HepG2 (cell line): ENCODE results near the gene WWTR1. TPM values are rescaled to one million over a fixed set of nuclear protein-coding genes. Genes with fewer than 3 reads are reported as not detected.

ENCODE experiments used
- GTF2F1 ChIP-seq: fragments of 150-350 bp; IDR thresholded peaks from 2 replicates; pipeline ENCODE4 v1.6.1; 2014; ENCODE audit warnings: low read length
- NAIF1 ChIP-seq: sonication (generic); formaldehyde crosslinking; IDR thresholded peaks from 2 replicates; pipeline ENCODE4 v1.5.0; 2020; ENCODE audit warnings: mild to moderate bottlenecking, missing genetic modification reagents, borderline replicate concordance
- NR2F6 ChIP-seq, 2 experiments: IDR thresholded peaks; 2 replicates each; pipeline ENCODE4 v1.6.1; 2016; ENCODE audit warnings: antibody characterized with exemption in 1 of 2, mild to moderate bottlenecking in 1 of 2
- RAD21 ChIP-seq: fragments of 450-650 bp; formaldehyde crosslinking; IDR thresholded peaks from 2 replicates; pipeline ENCODE4 v1.5.0; 2020; ENCODE audit warnings: mild to moderate bottlenecking
- RBM39 ChIP-seq: fragments of 200-400 bp; formaldehyde crosslinking; IDR thresholded peaks from one replicate; pipeline ENCODE4 v1.6.1; 2018; ENCODE audit warnings: antibody characterized with exemption, mild to moderate bottlenecking, low read depth, low read length; ENCODE audit not compliant: poor library complexity, severe bottlenecking
- RERE ChIP-seq: IDR thresholded peaks from 2 replicates; pipeline ENCODE4 v1.6.1; 2016; ENCODE audit warnings: low read depth, missing genetic modification reagents, missing compliant biosample characterization
- TAF1 ChIP-seq: sonication (generic); formaldehyde crosslinking; IDR thresholded peaks from 2 replicates; pipeline ENCODE4 v1.4.0; 2020; ENCODE audit warnings: missing genetic modification reagents
- TAF15 ChIP-seq: fragments of 200-400 bp; formaldehyde crosslinking; IDR thresholded peaks from one replicate; pipeline ENCODE4 v1.6.1; 2018; ENCODE audit warnings: mild to moderate bottlenecking, low read depth, low read length; ENCODE audit not compliant: poor library complexity, severe bottlenecking
- TBX3 ChIP-seq: fragments of 450-650 bp; IDR thresholded peaks from 2 replicates; pipeline ENCODE4 v1.6.1; 2017; ENCODE audit warnings: antibody characterized with exemption, mild to moderate bottlenecking, inconsistent platforms, borderline replicate concordance
- ZGPAT ChIP-seq: IDR thresholded peaks from 2 replicates; pipeline ENCODE4 v1.6.1; 2016; ENCODE audit warnings: mild to moderate bottlenecking
- ZMAT3 ChIP-seq: sonication (generic); formaldehyde crosslinking; conservative IDR thresholded peaks from 2 replicates; pipeline ENCODE4 v1.7.0; 2021; ENCODE audit warnings: missing genetic modification reagents
- ZNF138 ChIP-seq: sonication (generic); formaldehyde crosslinking; IDR thresholded peaks from 2 replicates; pipeline ENCODE4 v1.5.0; 2020; ENCODE audit warnings: mild to moderate bottlenecking, low read depth, missing genetic modification reagents
- ZNF230 ChIP-seq: sonication (generic); formaldehyde crosslinking; IDR thresholded peaks from 2 replicates; pipeline ENCODE4 v1.4.0; 2020; ENCODE audit warnings: mild to moderate bottlenecking, missing genetic modification reagents
- polyA plus RNA-seq, 8 experiments: library from polyadenylated mRNA; depleted of rRNA in 3 of 8; stranded (reverse) in 7 of 8; unstranded in 1 of 8; fragments of >200 nt; fragmentation: Illumina TruSeq in 4 of 8; extraction: Trizol in 4 of 8; gene quantifications; 2 replicates each; pipeline versions ENCODE4 v1.2.1 to v1.2.3, GENCODE V29; 2011 to 2016; ENCODE audit warnings: low read depth in 4 of 8, missing spikeins in 1 of 8, mixed read lengths in 1 of 8; ENCODE audit not compliant: insufficient read depth in 1 of 8
- total RNA-seq, 5 experiments: library from RNA; depleted of rRNA; stranded (reverse); fragments of >200 nt; fragmentation: Illumina TruSeq; extraction: Trizol; gene quantifications; 2 replicates each; pipeline ENCODE4 v1.2.3, GENCODE V29; 2016; ENCODE audit warnings: low read depth in 1 of 5
- TF ChIP-seq, protein P1 (sequence below): sonication (generic); formaldehyde crosslinking; IDR thresholded peaks from 2 replicates; pipeline ENCODE4 v1.4.0; 2020; ENCODE audit warnings: mild to moderate bottlenecking, missing genetic modification reagents
- TF ChIP-seq, protein P2 (sequence below), 2 experiments: sonication (generic) in 1 of 2; formaldehyde crosslinking in 1 of 2; IDR thresholded peaks; 2 replicates each; pipeline versions ENCODE4 v1.4.0 to v1.6.1; 2018 to 2020; ENCODE audit warnings: missing genetic modification reagents in 2 of 2, borderline replicate concordance in 1 of 2, low read depth in 1 of 2, mild to moderate bottlenecking in 1 of 2, missing biosample characterization in 1 of 2
- TF ChIP-seq, protein P3 (sequence below): sonication (generic); formaldehyde crosslinking; IDR thresholded peaks from 2 replicates; pipeline ENCODE4 v1.9.0; 2022; ENCODE audit warnings: missing genetic modification reagents, mild to moderate bottlenecking, borderline replicate concordance

Gene WWTR1
- total and polyA plus RNA-seq, 2 of the 13 experiments (the other 11 are each of a cell fraction or from before 2014, with no cell fraction given) = 19.7 to 139 TPM

DNA sequence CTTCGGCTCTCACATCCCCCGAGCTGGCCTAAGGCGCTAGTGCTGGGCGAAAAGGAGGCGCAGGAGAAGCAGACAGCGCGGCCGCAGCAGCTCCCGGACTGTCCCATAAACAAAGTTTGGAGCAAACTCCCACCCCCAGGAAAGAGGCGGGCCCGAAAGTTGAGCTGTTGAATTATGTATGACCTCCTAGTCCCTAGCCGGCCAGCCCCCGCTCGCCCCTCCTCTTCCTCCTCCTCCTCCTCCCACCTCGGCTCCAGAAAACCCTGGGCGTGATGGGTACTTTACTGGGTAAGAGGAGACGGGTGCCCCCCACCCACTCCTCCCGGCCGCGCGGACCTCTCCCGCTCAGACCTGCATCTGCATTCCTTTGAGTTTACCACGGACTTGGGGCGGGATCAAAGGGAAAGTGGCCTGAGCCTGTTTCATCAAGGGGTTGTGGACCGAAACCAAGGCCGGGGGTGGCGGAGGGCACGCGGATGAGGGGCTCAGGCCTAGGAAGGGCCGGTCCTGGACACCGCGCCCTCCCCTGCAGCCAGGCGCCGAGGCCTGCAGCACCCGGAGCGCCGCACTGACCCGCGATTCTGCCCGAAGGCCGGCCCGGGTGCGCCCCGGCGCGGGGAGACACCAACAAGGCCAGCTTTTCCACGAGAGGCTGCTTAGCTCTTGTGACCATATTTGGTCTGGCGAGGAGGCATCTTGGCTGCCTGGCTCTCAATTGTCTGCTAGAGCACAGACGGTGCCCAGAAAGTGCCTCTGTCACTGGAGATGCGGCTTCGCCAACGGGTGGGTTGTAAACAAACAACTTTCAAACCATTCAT lies at the start of gene WWTR1 (continued):
- TF ChIP-seq, protein P1, sequence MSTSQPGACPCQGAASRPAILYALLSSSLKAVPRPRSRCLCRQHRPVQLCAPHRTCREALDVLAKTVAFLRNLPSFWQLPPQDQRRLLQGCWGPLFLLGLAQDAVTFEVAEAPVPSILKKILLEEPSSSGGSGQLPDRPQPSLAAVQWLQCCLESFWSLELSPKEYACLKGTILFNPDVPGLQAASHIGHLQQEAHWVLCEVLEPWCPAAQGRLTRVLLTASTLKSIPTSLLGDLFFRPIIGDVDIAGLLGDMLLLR (CRISPR knock-in tag) = 0 out of 2 replicates have a peak, but pooled peaks have one; percentile 69
- peak; percentile 57; the same call in 1 of the 2 replicates for TF ChIP-seq ZNF138
- TF ChIP-seq ZNF230 (CRISPR knock-in tag) = 0 out of 2 replicates have a peak, but pooled peaks have one; percentile 52
- TF ChIP-seq RBM39 = peak; percentile 60
- peak; percentile 83 for TF ChIP-seq ZGPAT (CRISPR knock-in tag)
- TF ChIP-seq TAF15 = peak; percentile 9
- TF ChIP-seq RERE (CRISPR knock-in tag) = no peak
- TF ChIP-seq, protein P2, sequence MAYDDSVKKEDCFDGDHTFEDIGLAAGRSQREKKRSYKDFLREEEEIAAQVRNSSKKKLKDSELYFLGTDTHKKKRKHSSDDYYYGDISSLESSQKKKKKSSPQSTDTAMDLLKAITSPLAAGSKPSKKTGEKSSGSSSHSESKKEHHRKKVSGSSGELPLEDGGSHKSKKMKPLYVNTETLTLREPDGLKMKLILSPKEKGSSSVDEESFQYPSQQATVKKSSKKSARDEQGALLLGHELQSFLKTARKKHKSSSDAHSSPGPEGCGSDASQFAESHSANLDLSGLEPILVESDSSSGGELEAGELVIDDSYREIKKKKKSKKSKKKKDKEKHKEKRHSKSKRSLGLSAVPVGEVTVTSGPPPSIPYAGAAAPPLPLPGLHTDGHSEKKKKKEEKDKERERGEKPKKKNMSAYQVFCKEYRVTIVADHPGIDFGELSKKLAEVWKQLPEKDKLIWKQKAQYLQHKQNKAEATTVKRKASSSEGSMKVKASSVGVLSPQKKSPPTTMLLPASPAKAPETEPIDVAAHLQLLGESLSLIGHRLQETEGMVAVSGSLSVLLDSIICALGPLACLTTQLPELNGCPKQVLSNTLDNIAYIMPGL (CRISPR knock-in tag; IDR thresholded peaks at IDR 0.05; ENCODE audit: borderline replicate concordance in 1 of 2, low read depth in 1 of 2) = peak; percentile 83 to 92; a peak in 3 of 4 replicates
- TF ChIP-seq RAD21 = peak; percentile 78; the same call in 1 of the 2 replicates
- TF ChIP-seq GTF2F1 = no peak
- TF ChIP-seq TBX3 = no peak
- TF ChIP-seq TAF1 (CRISPR knock-in tag) = peak; percentile 92
- no peak for TF ChIP-seq NR2F6 (IDR thresholded peaks at IDR 0.05)
- TF ChIP-seq NR2F6 (CRISPR knock-in tag; IDR thresholded peaks at IDR 0.05) = no peak
- TF ChIP-seq ZMAT3 (CRISPR knock-in tag) = peak; percentile 24; the same call in 1 of the 2 replicates
- TF ChIP-seq, protein P3, sequence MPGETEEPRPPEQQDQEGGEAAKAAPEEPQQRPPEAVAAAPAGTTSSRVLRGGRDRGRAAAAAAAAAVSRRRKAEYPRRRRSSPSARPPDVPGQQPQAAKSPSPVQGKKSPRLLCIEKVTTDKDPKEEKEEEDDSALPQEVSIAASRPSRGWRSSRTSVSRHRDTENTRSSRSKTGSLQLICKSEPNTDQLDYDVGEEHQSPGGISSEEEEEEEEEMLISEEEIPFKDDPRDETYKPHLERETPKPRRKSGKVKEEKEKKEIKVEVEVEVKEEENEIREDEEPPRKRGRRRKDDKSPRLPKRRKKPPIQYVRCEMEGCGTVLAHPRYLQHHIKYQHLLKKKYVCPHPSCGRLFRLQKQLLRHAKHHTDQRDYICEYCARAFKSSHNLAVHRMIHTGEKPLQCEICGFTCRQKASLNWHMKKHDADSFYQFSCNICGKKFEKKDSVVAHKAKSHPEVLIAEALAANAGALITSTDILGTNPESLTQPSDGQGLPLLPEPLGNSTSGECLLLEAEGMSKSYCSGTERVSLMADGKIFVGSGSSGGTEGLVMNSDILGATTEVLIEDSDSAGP (CRISPR knock-in tag) = peak; percentile 83
- TF ChIP-seq NAIF1 = no peak
